ENCODE results near the gene KATNAL1. TPM values are rescaled to one million over a fixed set of nuclear protein-coding genes. Genes with fewer than 3 reads are reported as not detected.

The KATNAL1 gene
- total RNA-seq, 1 donor from 2014 or later, result 29.3 TPM

- peaks cover 7% of the 10 kb centered on the region for H3K36me3 Mint-ChIP-seq (ENCODE audit: unreplicated experiment)
- peaks cover 5% of the 10 kb centered on the region for H3K4me1 Mint-ChIP-seq (ENCODE audit: unreplicated experiment)
- no peaks in the 10 kb centered on the region for H3K27me3 Mint-ChIP-seq (ENCODE audit: unreplicated experiment)
- TF ChIP-seq CTCF (IDR thresholded peaks at IDR 0.05), result no peak
- no peak overlapping the region for H3K4me3 Mint-ChIP-seq (ENCODE audit: unreplicated experiment)
- H3K9me3 Mint-ChIP-seq (ENCODE audit: unreplicated experiment), result peaks cover 11% of the 10 kb centered on the region
- H3K27ac Mint-ChIP-seq (ENCODE audit: unreplicated experiment), result no peak overlapping the region
- no peak for DNase-seq (ENCODE audit: extremely low spot score, unreplicated experiment)
These were observed 46.3 kb upstream of the KATNAL1 start for GRCh38 chr13:30353471-30354215.

DNA sequence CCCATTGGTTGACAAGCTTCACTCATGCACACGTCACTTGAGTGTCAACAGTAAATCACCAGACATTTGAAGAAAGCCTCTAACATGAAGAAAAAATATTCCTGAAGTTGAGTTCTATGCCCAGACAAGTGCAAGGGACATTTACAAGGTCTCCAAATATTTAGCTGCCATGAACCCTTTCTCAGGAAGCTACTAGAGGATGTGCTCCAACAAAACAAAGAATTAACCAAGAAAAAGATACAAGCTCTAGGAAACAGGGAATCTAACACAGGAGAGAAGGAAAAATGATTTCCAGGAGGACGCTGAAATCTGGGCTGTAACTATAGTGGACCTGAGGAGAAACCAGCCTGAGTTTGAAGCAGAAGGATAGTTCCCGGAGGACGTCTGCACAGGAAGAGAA, 45.7 kb upstream of the KATNAL1 start:
- Mint-ChIP-seq H3K4me3 (ENCODE audit: unreplicated experiment) (no peak overlapping the region), H3K4me1 (ENCODE audit: unreplicated experiment) (peaks cover 5% of the 10 kb centered on the region), H3K27ac (ENCODE audit: unreplicated experiment) (no peak overlapping the region), H3K36me3 (ENCODE audit: unreplicated experiment) (peaks cover 7% of the 10 kb centered on the region), H3K27me3 (ENCODE audit: unreplicated experiment) (no peaks in the 10 kb centered on the region), H3K9me3 (ENCODE audit: unreplicated experiment) (peaks cover 11% of the 10 kb centered on the region)
- TF ChIP-seq CTCF (IDR thresholded peaks at IDR 0.05), result no peak
- no peak for DNase-seq (ENCODE audit: extremely low spot score, unreplicated experiment)

DNA sequence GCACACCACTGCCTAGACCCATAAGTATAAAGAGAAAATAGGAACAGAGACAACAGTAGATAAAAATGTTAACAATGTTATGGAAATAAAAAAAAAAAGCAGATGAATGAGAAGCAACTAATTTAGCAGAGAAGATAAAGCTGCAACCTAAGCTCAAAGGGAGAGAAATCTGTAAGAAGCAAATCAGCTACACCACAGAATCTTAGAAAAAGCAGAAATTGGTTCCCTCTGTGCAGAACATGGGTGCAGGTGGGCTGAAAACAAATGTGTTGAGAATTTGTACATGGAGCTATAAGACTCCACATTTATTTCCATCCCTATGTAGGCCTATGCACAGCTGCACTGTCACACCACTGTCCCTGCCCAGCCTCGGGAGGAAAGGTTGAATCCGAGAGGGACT, 44.8 kb upstream of the KATNAL1 start:
- no peaks in the 10 kb centered on the region for H3K27me3 Mint-ChIP-seq (ENCODE audit: unreplicated experiment)
- TF ChIP-seq CTCF (IDR thresholded peaks at IDR 0.05), result no peak
- H3K9me3 Mint-ChIP-seq (ENCODE audit: unreplicated experiment), result peaks cover 11% of the 10 kb centered on the region
- no peak overlapping the region for H3K4me3 Mint-ChIP-seq (ENCODE audit: unreplicated experiment)
- H3K36me3 Mint-ChIP-seq (ENCODE audit: unreplicated experiment), result peaks cover 7% of the 10 kb centered on the region
- H3K27ac Mint-ChIP-seq (ENCODE audit: unreplicated experiment), result no peak overlapping the region
- peaks cover 5% of the 10 kb centered on the region for H3K4me1 Mint-ChIP-seq (ENCODE audit: unreplicated experiment)
- no peak for DNase-seq (ENCODE audit: extremely low spot score, unreplicated experiment)

DNA sequence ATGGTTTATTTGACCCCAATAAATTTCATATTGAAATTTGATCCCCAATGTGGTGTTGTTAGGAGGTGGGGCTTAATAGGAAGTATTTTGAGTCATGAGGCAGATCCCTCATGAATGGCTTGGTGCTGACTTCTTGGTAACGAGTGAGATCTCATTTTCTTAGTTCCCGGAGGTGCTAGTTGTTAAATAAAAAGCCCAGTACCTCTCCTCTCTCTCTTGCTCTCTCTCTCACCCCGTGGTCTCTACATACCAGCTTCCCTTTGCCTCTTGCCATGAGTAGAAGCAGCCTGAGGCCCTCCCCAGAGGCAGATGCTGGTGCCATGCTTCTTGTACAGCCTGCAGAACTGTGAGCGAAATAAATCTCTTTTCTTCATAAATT, 39.4 kb upstream of the KATNAL1 start:
- no peak overlapping the region for H3K27ac Mint-ChIP-seq (ENCODE audit: unreplicated experiment)
- DNase-seq (ENCODE audit: extremely low spot score, unreplicated experiment), result no peak
- no peak for TF ChIP-seq CTCF (IDR thresholded peaks at IDR 0.05)
- H3K9me3 Mint-ChIP-seq (ENCODE audit: unreplicated experiment), result no peaks in the 10 kb centered on the region
- no peaks in the 10 kb centered on the region for H3K27me3 Mint-ChIP-seq (ENCODE audit: unreplicated experiment)
- peaks cover 10% of the 10 kb centered on the region for H3K4me1 Mint-ChIP-seq (ENCODE audit: unreplicated experiment)
- no peaks in the 10 kb centered on the region for H3K36me3 Mint-ChIP-seq (ENCODE audit: unreplicated experiment)
- H3K4me3 Mint-ChIP-seq (ENCODE audit: unreplicated experiment), result no peak overlapping the region

DNA sequence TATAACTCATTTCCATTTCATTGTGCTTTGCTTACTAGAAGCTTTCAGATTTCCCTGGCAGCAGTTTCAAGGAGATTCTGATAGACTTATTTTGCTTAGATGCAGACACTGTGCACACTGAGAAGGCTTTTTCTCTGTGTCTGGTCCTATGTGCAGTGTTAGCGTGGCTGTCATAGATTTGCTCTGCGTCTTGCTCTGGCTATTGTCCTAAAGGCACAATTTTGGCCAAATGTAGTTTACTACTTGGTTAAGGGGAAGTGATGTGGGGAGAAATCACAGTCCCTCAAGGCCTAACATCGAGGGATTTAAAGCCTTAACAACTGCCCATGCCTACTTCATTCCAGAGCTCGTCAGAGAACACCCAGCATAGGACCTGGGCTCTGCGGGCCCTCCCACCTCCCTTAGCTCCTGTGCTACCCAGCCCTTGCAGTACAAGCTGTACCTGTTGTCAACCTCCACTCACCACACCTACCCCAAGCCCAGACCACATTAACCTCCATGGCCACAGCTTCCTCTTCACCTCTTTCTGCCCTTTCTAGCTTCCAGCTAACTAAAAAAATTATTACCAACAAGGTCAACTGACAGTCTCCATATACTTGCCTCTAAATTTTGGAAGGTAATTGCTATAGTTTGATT, 38.9 kb upstream of the KATNAL1 start:
- H3K27ac Mint-ChIP-seq (ENCODE audit: unreplicated experiment), result no peak overlapping the region
- H3K9me3 Mint-ChIP-seq (ENCODE audit: unreplicated experiment), result no peaks in the 10 kb centered on the region
- no peaks in the 10 kb centered on the region for H3K27me3 Mint-ChIP-seq (ENCODE audit: unreplicated experiment)
- peaks cover 14% of the 10 kb centered on the region for H3K4me1 Mint-ChIP-seq (ENCODE audit: unreplicated experiment)
- TF ChIP-seq CTCF (IDR thresholded peaks at IDR 0.05), result no peak
- no peak overlapping the region for H3K4me3 Mint-ChIP-seq (ENCODE audit: unreplicated experiment)
- H3K36me3 Mint-ChIP-seq (ENCODE audit: unreplicated experiment), result no peaks in the 10 kb centered on the region
- no peak for DNase-seq (ENCODE audit: extremely low spot score, unreplicated experiment)
